H9 (cell line): Measurements from ENCODE around the gene SPP1. TPM values are rescaled to one million over a fixed set of nuclear protein-coding genes. Genes with fewer than 3 reads are reported as not detected.

Experiments
- DNase-seq: peaks from one replicate; pipeline ENCODE4 v3.0.0-alpha.2; 2017
- H2AFZ ChIP-seq: one replicate; pipeline ENCODE4 v1.6.1; 2013; ENCODE audit warnings: mild to moderate bottlenecking, low read length, control low read depth, moderate library complexity
- H2AK5ac ChIP-seq: 2 replicates; pipeline ENCODE4 v1.6.1; 2013; ENCODE audit warnings: low read length, control low read depth, mixed read lengths; ENCODE audit not compliant: insufficient read length
- H2BK120ac ChIP-seq: one replicate; pipeline ENCODE4 v1.6.1; 2013; ENCODE audit warnings: low read depth, mild to moderate bottlenecking, low read length, control low read depth, inconsistent platforms; ENCODE audit not compliant: poor library complexity, severe bottlenecking
- H2BK12ac ChIP-seq: 2 replicates; pipeline ENCODE4 v1.6.1; 2013; ENCODE audit warnings: low read length, control low read depth, mixed read lengths, low read depth; ENCODE audit not compliant: insufficient read length
- H2BK15ac ChIP-seq: 2 replicates; pipeline ENCODE4 v1.6.1; 2013; ENCODE audit warnings: low read depth, low read length, control low read depth
- H2BK20ac ChIP-seq: one replicate; pipeline ENCODE4 v1.6.1; 2013; ENCODE audit warnings: low read depth, mild to moderate bottlenecking, low read length, control low read depth, inconsistent platforms; ENCODE audit not compliant: poor library complexity, severe bottlenecking
- H2BK5ac ChIP-seq: 2 replicates; pipeline ENCODE4 v1.6.1; 2013; ENCODE audit warnings: low read length, control low read depth, mixed read lengths; ENCODE audit not compliant: insufficient read length
- H3K14ac ChIP-seq: 2 replicates; pipeline ENCODE4 v1.6.1; 2013; ENCODE audit warnings: low read length, control low read depth; ENCODE audit not compliant: insufficient read depth
- H3K18ac ChIP-seq: 2 replicates; pipeline ENCODE4 v1.6.1; 2013; ENCODE audit warnings: low read depth, mild to moderate bottlenecking, mixed read lengths, low read length, control low read depth; ENCODE audit not compliant: insufficient read length
- H3K23ac ChIP-seq: 2 replicates; pipeline ENCODE4 v1.6.1; 2013; ENCODE audit warnings: low read length, control low read depth, mixed read lengths, low read depth; ENCODE audit not compliant: insufficient read length
- H3K23me2 ChIP-seq: 2 replicates; pipeline ENCODE4 v1.6.1; 2013; ENCODE audit warnings: low read depth, mild to moderate bottlenecking, mixed read lengths, low read length, control low read depth; ENCODE audit not compliant: insufficient read length, poor library complexity, severe bottlenecking
- H3K27ac ChIP-seq: 2 replicates; pipeline ENCODE4 v1.5.1; 2013; ENCODE audit warnings: low read length, control low read depth, mixed read lengths, low read depth; ENCODE audit not compliant: insufficient read length
- H3K27me3 ChIP-seq: 2 replicates; pipeline ENCODE4 v1.6.1; 2013; ENCODE audit warnings: low read length, control low read depth, inconsistent platforms; ENCODE audit not compliant: insufficient read depth
- H3K4ac ChIP-seq: 2 replicates; pipeline ENCODE4 v1.6.1; 2013; ENCODE audit warnings: low read depth, mild to moderate bottlenecking, control low read depth, inconsistent platforms, low read length, moderate library complexity
- H3K4me1 ChIP-seq: 2 replicates; pipeline ENCODE4 v1.6.1; 2013; ENCODE audit warnings: low read length, control low read depth, inconsistent platforms; ENCODE audit not compliant: insufficient read depth
- H3K4me2 ChIP-seq: 2 replicates; pipeline ENCODE4 v1.6.1; 2013; ENCODE audit warnings: low read length, control low read depth, mixed read lengths; ENCODE audit not compliant: insufficient read length, insufficient read depth
- H3K56ac ChIP-seq: 2 replicates; pipeline ENCODE4 v1.6.1; 2013; ENCODE audit warnings: low read depth, mild to moderate bottlenecking, mixed read lengths, low read length, control low read depth; ENCODE audit not compliant: insufficient read length
- H3K79me1 ChIP-seq: 2 replicates; pipeline ENCODE4 v1.6.1; 2013; ENCODE audit warnings: low read depth, mild to moderate bottlenecking, moderate library complexity, low read length, control low read depth, inconsistent platforms; ENCODE audit not compliant: insufficient read depth, poor library complexity, severe bottlenecking
- H3K79me2 ChIP-seq: 2 replicates; pipeline ENCODE4 v1.6.1; 2013; ENCODE audit warnings: low read length, control low read depth, inconsistent platforms; ENCODE audit not compliant: insufficient read depth
- H3K9ac ChIP-seq: 2 replicates; pipeline ENCODE4 v1.6.1; 2013; ENCODE audit warnings: low read length, control low read depth, mixed read lengths; ENCODE audit not compliant: insufficient read length; ENCODE audit errors: extremely low read depth
- H3K9me3 ChIP-seq: one replicate; pipeline ENCODE4 v1.6.1; 2013; ENCODE audit warnings: low read depth, low read length, inconsistent platforms; ENCODE audit not compliant: control insufficient read depth
- H3T11ph ChIP-seq: one replicate; pipeline ENCODE4 v1.6.1; 2013; ENCODE audit warnings: mild to moderate bottlenecking, low read length, control low read depth, inconsistent platforms
- H4K20me1 ChIP-seq: one replicate; pipeline ENCODE4 v1.6.1; 2013; ENCODE audit not compliant: control insufficient read depth, insufficient read length, insufficient read depth
- H4K5ac ChIP-seq: 2 replicates; pipeline ENCODE4 v1.6.1; 2013; ENCODE audit warnings: low read depth, mild to moderate bottlenecking, mixed read lengths, low read length, control low read depth; ENCODE audit not compliant: insufficient read length
- H4K8ac ChIP-seq: replicated peaks from 2 replicates; pipeline ENCODE4 v1.6.1; 2013; ENCODE audit warnings: low read length, control low read depth, mixed read lengths, low read depth; ENCODE audit not compliant: insufficient read length
- H4K91ac ChIP-seq: 2 replicates; pipeline ENCODE4 v1.6.1; 2013; ENCODE audit warnings: low read depth, mild to moderate bottlenecking, moderate library complexity, mixed read lengths, low read length, control low read depth; ENCODE audit not compliant: insufficient read length
- H3K27ac Mint-ChIP-seq, 3 experiments: 2 replicates in 2 of 3; 3 replicates in 1 of 3; pipeline ENCODE4 v1.8.0; 2020 to 2021; ENCODE audit warnings: mixed read lengths in 3 of 3, mild to moderate bottlenecking in 1 of 3, moderate library complexity in 1 of 3
- H3K27me3 Mint-ChIP-seq: 2 replicates; pipeline ENCODE4 v1.8.0; 2021; ENCODE audit warnings: low read depth, mild to moderate bottlenecking, moderate library complexity, mixed read lengths
- H3K36me3 Mint-ChIP-seq, 3 experiments: 2 replicates in 2 of 3; 3 replicates in 1 of 3; pipeline ENCODE4 v1.8.0; 2020 to 2021; ENCODE audit warnings: low read depth in 3 of 3, mixed read lengths in 3 of 3; ENCODE audit not compliant: insufficient read depth in 1 of 3
- H3K4me1 Mint-ChIP-seq, 2 experiments: 2 replicates each; pipeline ENCODE4 v1.8.0; 2020; ENCODE audit warnings: mixed read lengths in 2 of 2
- H3K4me3 Mint-ChIP-seq, 2 experiments: 2 replicates in 1 of 2; 3 replicates in 1 of 2; pipeline ENCODE4 v1.8.0; 2020 to 2021; ENCODE audit warnings: mild to moderate bottlenecking in 2 of 2, mixed read lengths in 2 of 2, moderate library complexity in 1 of 2
- H3K9me3 Mint-ChIP-seq, 2 experiments: 2 replicates in 1 of 2; 3 replicates in 1 of 2; pipeline ENCODE4 v1.8.0; 2020; ENCODE audit warnings: mild to moderate bottlenecking in 2 of 2, mixed read lengths in 2 of 2, moderate library complexity in 1 of 2
- WGBS: extraction: QIAGEN DNeasy Blood & Tissue Kit; methylation state at CpG from one replicate; pipeline ENCODE4 v1.1.7; 2013; ENCODE audit warnings: missing lambda C conversion rate, low lambda C conversion rate, mixed read lengths; ENCODE audit not compliant: insufficient read length; ENCODE audit errors: extremely low coverage; 5-methylcytosine and 5-hydroxymethylcytosine counted together
- total RNA-seq: library from RNA; stranded (reverse); gene quantifications from 2 replicates; pipeline ENCODE4 v1.2.1, GENCODE V29; 2021
- TF ChIP-seq, protein P1 (sequence below): fragments of 200-600 bp; sonication (generic); conservative IDR thresholded peaks from 3 replicates; pipeline ENCODE4 v1.8.0; 2021; ENCODE audit warnings: antibody characterized with exemption, mild to moderate bottlenecking

SPP1 gene
- total RNA-seq, 1 experiment from 2014 or later, result 13.2 TPM

DNA sequence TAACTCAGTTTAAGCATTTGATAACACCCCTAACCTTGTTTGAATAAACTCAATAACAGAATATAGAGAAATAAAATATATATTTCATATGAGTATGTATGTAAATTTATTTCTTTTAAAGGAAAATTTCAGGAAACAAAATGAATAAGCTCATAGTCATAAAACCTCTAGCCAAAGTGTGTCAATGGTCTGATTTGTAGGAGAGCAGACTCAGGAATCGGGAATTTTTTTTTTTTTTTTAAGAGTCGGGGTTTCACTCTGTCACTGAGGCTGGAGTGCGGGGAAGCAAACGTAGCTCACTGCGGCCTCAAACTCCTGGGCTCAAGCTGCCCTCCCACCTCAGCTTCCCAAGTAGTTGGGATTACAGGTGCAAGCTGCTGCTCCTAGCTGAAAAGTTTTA, 34.4 kb downstream of the SPP1 start:
- H2AK5ac ChIP-seq, result no peak overlapping the region
- H3K9me3 ChIP-seq, result no peaks in the 10 kb centered on the region
- H3K23me2 ChIP-seq, result peaks cover 5% of the 10 kb centered on the region
- no peak overlapping the region for H2BK20ac ChIP-seq
- no peak overlapping the region for H3K14ac ChIP-seq
- no peak overlapping the region for H3K4me2 ChIP-seq
- H3K79me2 ChIP-seq, result peaks cover 32% of the 10 kb centered on the region; the same call in 1 of the 2 replicates
- no peak overlapping the region for H2AFZ ChIP-seq
- Mint-ChIP-seq H3K27ac (no peak overlapping the region), H3K9me3 (peaks cover 0 to 2% of the 10 kb centered on the region in 2 experiments; a peak in 1 of 5 replicates), H3K36me3 (peaks cover 0 to 2% (median 2%) of the 10 kb centered on the region in 3 experiments; a peak in 2 of 7 replicates), H3K27me3 (peaks cover 22% of the 10 kb centered on the region), H3K4me1 (peaks cover 55 to 61% of the 10 kb centered on the region in 2 experiments), H3K4me3 (peak overlapping the region; percentile 32 to 94; a peak in 2 of 5 replicates)
- no peak overlapping the region for H3K56ac ChIP-seq
- DNase-seq, result no peak
- no peak overlapping the region for H4K8ac ChIP-seq
- TF ChIP-seq, protein P1, sequence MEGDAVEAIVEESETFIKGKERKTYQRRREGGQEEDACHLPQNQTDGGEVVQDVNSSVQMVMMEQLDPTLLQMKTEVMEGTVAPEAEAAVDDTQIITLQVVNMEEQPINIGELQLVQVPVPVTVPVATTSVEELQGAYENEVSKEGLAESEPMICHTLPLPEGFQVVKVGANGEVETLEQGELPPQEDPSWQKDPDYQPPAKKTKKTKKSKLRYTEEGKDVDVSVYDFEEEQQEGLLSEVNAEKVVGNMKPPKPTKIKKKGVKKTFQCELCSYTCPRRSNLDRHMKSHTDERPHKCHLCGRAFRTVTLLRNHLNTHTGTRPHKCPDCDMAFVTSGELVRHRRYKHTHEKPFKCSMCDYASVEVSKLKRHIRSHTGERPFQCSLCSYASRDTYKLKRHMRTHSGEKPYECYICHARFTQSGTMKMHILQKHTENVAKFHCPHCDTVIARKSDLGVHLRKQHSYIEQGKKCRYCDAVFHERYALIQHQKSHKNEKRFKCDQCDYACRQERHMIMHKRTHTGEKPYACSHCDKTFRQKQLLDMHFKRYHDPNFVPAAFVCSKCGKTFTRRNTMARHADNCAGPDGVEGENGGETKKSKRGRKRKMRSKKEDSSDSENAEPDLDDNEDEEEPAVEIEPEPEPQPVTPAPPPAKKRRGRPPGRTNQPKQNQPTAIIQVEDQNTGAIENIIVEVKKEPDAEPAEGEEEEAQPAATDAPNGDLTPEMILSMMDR, result no peak
- no peak overlapping the region for H2BK120ac ChIP-seq
- no peak overlapping the region for H4K5ac ChIP-seq
- peaks cover 5% of the 10 kb centered on the region for H3K79me1 ChIP-seq
- no peak overlapping the region for H3K27ac ChIP-seq
- WGBS, result no CpG with 5 or more reads among the region's 5 CpGs
- no peak overlapping the region for H3T11ph ChIP-seq
- H3K18ac ChIP-seq, result no peak overlapping the region
- no peak overlapping the region for H3K9ac ChIP-seq
- H3K4ac ChIP-seq, result no peak overlapping the region
- no peaks in the 10 kb centered on the region for H4K20me1 ChIP-seq
- no peak overlapping the region for H2BK12ac ChIP-seq
- no peak overlapping the region for H3K23ac ChIP-seq
- no peak overlapping the region for H4K91ac ChIP-seq
- H2BK15ac ChIP-seq, result no peak overlapping the region
- H3K27me3 ChIP-seq, result peaks cover 3% of the 10 kb centered on the region
- no peak overlapping the region for H2BK5ac ChIP-seq
- peaks cover 14% of the 10 kb centered on the region; the same call in 1 of the 2 replicates for H3K4me1 ChIP-seq
